DOHH2 (cell line): ENCODE measurements around the gene CEACAM20.
"Not testable (repeated sequence)": the region's sequence is repeated elsewhere in the genome, so short reads cannot be mapped to it uniquely, and the experiment has no call there.

Experiments
- H3F3A ChIP-seq: fragments of 200-600 bp; sonication (generic), shearing (Covaris generic); 2 replicates; pipeline ENCODE4 v1.6.0; 2016; ENCODE audit warnings: antibody characterized with exemption, mild to moderate bottlenecking; ENCODE audit not compliant: control insufficient read depth, insufficient read depth
- H3K27ac ChIP-seq: fragments of 200-600 bp; sonication (generic); 2 replicates; pipeline ENCODE4 v1.5.1; 2014; ENCODE audit warnings: low read depth, mild to moderate bottlenecking, low read length, moderate library complexity
- H3K27me3 ChIP-seq: fragments of 200-600 bp; sonication (generic); 2 replicates; pipeline ENCODE4 v1.6.1; 2014; ENCODE audit warnings: mild to moderate bottlenecking, low read length, mixed read lengths; ENCODE audit not compliant: control insufficient read depth
- H3K36me3 ChIP-seq: fragments of 200-600 bp; sonication (generic); 2 replicates; pipeline ENCODE4 v1.6.1; 2014; ENCODE audit warnings: mild to moderate bottlenecking, low read length, moderate library complexity, mixed read lengths; ENCODE audit not compliant: control insufficient read depth
- H3K4me1 ChIP-seq: fragments of 200-600 bp; sonication (generic); 2 replicates; pipeline ENCODE4 v1.6.1; 2014; ENCODE audit warnings: mild to moderate bottlenecking, low read length, mixed read lengths; ENCODE audit not compliant: control insufficient read depth
- H3K4me2 ChIP-seq: fragments of 200-600 bp; sonication (generic); 2 replicates; pipeline ENCODE4 v1.6.0; 2014; ENCODE audit warnings: mild to moderate bottlenecking, low read length, moderate library complexity
- H3K4me3 ChIP-seq: fragments of 200-600 bp; sonication (generic); 2 replicates; pipeline ENCODE4 v1.5.1; 2014; ENCODE audit warnings: mild to moderate bottlenecking, low read length, mixed read lengths
- H3K79me2 ChIP-seq: fragments of 200-600 bp; sonication (generic); 2 replicates; pipeline ENCODE4 v1.6.1; 2014; ENCODE audit warnings: mild to moderate bottlenecking, low read length, mixed read lengths; ENCODE audit not compliant: control insufficient read depth
- H3K9me2 ChIP-seq: fragments of 200-600 bp; sonication (generic); replicated peaks from 2 replicates; pipeline ENCODE4 v1.6.1; 2014; ENCODE audit warnings: mild to moderate bottlenecking, low read length, mixed read lengths; ENCODE audit not compliant: control insufficient read depth
- H3K9me3 ChIP-seq: fragments of 200-600 bp; sonication (generic); 2 replicates; pipeline ENCODE4 v1.6.1; 2014; ENCODE audit warnings: antibody characterized with exemption, low read length, mixed read lengths; ENCODE audit not compliant: control insufficient read depth, insufficient read depth
- H4K20me1 ChIP-seq: fragments of 200-600 bp; sonication (generic); 2 replicates; pipeline ENCODE4 v1.6.0; 2014; ENCODE audit warnings: low read depth, mild to moderate bottlenecking, antibody characterized with exemption, low read length, moderate library complexity; ENCODE audit not compliant: control insufficient read depth, insufficient read depth
- EZH2phosphoT487 ChIP-seq: fragments of 200-600 bp; sonication (generic); IDR thresholded peaks from 2 replicates; pipeline ENCODE4 v1.6.1; 2017; ENCODE audit warnings: borderline replicate concordance, mild to moderate bottlenecking, antibody characterized with exemption, low read length, moderate library complexity, mixed read lengths
- TF ChIP-seq, protein P1 (sequence below): fragments of 200-600 bp; sonication (generic); IDR thresholded peaks from one replicate; pipeline ENCODE4 v1.5.1; 2014; ENCODE audit warnings: antibody characterized with exemption, mild to moderate bottlenecking, low read depth, low read length; ENCODE audit not compliant: poor library complexity, severe bottlenecking

CEACAM20 gene

GRCh38 chr19:44540736-44541135 is 11.3 kb upstream of the CEACAM20 start:
- H3K27ac ChIP-seq = no peak overlapping the region
- no peaks in the 10 kb centered on the region; the same call in 1 of the 2 replicates for H3K9me2 ChIP-seq
- no peak overlapping the region for H3K4me3 ChIP-seq
- no peaks in the 10 kb centered on the region for H3K36me3 ChIP-seq
- H3K4me1 ChIP-seq = no peaks in the 10 kb centered on the region
- H3K27me3 ChIP-seq = no peaks in the 10 kb centered on the region
- H3K9me3 ChIP-seq = peaks cover 2% of the 10 kb centered on the region; the same call in 1 of the 2 replicates
- H3K4me2 ChIP-seq = no peak overlapping the region
- H3F3A ChIP-seq = no peaks in the 10 kb centered on the region
- no peaks in the 10 kb centered on the region for H4K20me1 ChIP-seq
- no peaks in the 10 kb centered on the region for H3K79me2 ChIP-seq
- no peak for TF ChIP-seq EZH2phosphoT487
- TF ChIP-seq, protein P1, sequence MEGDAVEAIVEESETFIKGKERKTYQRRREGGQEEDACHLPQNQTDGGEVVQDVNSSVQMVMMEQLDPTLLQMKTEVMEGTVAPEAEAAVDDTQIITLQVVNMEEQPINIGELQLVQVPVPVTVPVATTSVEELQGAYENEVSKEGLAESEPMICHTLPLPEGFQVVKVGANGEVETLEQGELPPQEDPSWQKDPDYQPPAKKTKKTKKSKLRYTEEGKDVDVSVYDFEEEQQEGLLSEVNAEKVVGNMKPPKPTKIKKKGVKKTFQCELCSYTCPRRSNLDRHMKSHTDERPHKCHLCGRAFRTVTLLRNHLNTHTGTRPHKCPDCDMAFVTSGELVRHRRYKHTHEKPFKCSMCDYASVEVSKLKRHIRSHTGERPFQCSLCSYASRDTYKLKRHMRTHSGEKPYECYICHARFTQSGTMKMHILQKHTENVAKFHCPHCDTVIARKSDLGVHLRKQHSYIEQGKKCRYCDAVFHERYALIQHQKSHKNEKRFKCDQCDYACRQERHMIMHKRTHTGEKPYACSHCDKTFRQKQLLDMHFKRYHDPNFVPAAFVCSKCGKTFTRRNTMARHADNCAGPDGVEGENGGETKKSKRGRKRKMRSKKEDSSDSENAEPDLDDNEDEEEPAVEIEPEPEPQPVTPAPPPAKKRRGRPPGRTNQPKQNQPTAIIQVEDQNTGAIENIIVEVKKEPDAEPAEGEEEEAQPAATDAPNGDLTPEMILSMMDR = no peak

GRCh38 chr19:44539991-44540390 is 10.5 kb upstream of the CEACAM20 start:
- Histone ChIP-seq H3K9me3 (peaks cover 3% of the 10 kb centered on the region; the same call in 1 of the 2 replicates), H3K27me3 (no peaks in the 10 kb centered on the region), H3K4me3 (no peak overlapping the region), H3F3A (no peaks in the 10 kb centered on the region), H4K20me1 (no peaks in the 10 kb centered on the region), H3K4me2 (no peak overlapping the region), H3K79me2 (no peaks in the 10 kb centered on the region), H3K36me3 (no peaks in the 10 kb centered on the region), H3K4me1 (no peaks in the 10 kb centered on the region), H3K9me2 (no peaks in the 10 kb centered on the region; the same call in 1 of the 2 replicates), H3K27ac (no peak overlapping the region)
- TF ChIP-seq EZH2phosphoT487 = no peak
- TF ChIP-seq, protein P1 = no peak

DNA sequence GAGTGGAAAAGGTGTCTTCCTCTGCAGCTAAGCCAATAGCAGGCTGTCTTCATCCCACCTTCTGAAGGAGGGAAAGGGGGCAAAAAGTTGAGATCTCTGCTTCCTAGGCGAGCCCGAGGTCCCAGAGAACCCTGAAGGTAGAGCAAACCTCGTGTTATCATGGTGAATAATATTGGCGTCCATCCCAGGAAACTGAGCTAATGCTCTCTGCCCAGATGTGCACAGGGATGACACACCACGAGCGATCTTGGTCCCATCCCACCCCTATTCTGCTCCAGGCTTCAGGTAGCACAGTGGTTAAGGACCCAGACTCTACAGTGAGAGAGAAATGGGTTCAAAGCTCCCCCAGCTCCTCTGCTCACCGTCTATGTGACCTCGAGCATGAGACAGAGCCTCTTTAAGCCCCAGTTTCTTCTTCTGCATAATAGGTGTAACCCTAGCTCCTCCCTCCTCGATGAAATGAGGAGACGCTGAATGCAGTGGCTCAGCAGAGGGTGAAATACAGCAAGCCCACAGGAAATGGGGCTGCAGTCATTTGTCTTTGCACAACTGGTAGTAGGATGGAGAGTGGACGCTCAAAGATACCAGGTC is 9.9 kb upstream of the CEACAM20 start:
- H3K4me2 ChIP-seq = no peak overlapping the region
- H3K27me3 ChIP-seq = no peaks in the 10 kb centered on the region
- H4K20me1 ChIP-seq = no peaks in the 10 kb centered on the region
- peaks cover 3% of the 10 kb centered on the region; the same call in 1 of the 2 replicates for H3K9me3 ChIP-seq
- no peaks in the 10 kb centered on the region for H3K4me1 ChIP-seq
- no peak for TF ChIP-seq EZH2phosphoT487
- TF ChIP-seq, protein P1 = no peak
- H3K79me2 ChIP-seq = no peaks in the 10 kb centered on the region
- no peak overlapping the region for H3K4me3 ChIP-seq
- no peak overlapping the region for H3K27ac ChIP-seq
- no peaks in the 10 kb centered on the region for H3K36me3 ChIP-seq
- H3F3A ChIP-seq = no peaks in the 10 kb centered on the region
- no peaks in the 10 kb centered on the region; the same call in 1 of the 2 replicates for H3K9me2 ChIP-seq

DNA sequence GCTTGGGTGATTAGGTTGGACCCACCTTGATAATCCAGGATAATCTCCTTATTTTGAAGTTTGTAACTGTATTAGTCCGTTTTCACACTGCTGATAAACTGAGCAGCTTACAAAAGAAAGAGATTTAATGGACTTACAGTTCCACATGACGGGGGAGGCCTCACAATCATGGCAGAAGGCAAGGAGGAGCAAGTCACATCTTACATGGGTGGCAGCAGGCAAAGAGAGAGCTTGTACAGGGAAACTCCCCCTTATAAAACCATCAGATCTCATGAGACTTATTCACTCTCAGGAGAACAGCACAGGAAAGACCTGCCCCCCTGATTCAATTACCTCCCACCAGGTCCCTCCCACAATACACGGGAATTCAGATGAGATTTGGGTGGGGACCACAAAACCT is 5.9 kb upstream of the CEACAM20 start:
- H3K27ac ChIP-seq, H3K4me3 ChIP-seq, H3K36me3 ChIP-seq, H3K79me2 ChIP-seq, H3K4me2 ChIP-seq, H4K20me1 ChIP-seq, H3K9me2 ChIP-seq, H3K9me3 ChIP-seq, H3K27me3 ChIP-seq, H3F3A ChIP-seq, H3K4me1 ChIP-seq: not testable (repeated sequence)
